ENCODE measurements around the gene COL23A1.

The COL23A1 gene

DNA sequence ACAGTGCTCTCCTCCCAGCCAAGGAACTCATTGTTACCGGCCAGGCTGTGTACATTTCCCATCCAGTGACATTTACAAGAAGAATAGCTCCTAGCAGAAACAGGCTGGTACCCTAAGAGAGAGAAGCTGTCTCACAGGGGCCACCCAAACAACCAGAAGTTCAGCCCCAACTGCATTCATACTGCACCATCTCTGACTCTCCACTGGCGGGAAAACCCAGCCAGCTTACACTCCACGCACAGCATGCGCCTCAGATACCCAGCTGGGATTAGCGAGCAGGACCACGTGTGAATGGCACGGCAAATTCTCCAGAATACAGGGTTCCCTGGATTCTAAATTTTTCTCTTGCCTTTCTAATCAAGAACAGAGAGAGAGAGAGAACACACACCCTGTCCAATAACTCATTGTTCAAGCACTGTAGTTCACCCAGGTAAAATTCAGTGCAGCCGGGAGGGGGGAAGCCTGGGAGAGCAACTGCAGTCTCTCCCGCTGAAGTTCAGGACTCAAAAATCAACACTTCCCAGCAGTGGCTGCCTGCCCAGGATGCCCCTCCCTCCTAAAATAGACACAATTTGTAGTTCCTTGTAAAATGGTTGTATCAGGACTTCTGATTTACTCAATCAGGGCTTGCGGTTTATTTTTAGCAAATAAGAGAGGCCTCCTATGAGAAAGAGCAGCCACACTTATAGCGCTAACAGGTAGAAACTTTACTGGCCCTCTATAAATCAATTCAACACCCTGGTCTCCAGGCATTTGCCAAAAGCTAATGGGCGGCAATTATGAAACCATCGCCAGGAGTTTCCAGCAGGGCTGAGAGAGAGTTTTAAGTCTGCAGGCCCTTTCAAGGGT, 2.2 kb downstream of the COL23A1 start:
- no peak for DNase-seq

GRCh38 chr5:178586396-178586795, 3.8 kb downstream of the COL23A1 start:
- DNase-seq = no peak

DNA sequence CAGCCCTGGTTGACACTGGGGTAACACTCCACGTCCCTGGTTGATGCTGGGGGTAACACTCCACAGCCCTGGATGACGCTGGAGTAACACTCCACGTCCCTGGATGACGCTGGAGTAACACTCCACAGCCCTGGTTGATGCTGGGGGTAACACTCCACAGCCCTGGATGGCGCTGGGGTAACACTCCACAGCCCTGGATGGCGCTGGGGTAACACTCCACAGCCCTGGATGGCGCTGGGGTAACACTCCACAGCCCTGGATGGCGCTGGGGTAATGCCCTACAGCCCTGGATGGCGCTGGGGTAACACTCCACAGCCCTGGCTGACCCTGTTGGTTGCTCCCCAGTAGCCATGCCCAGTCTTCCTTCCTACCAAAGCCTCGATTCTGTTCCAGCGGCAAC, 4.8 kb downstream of the COL23A1 start:
- DNase-seq = peak; percentile 54

DNA sequence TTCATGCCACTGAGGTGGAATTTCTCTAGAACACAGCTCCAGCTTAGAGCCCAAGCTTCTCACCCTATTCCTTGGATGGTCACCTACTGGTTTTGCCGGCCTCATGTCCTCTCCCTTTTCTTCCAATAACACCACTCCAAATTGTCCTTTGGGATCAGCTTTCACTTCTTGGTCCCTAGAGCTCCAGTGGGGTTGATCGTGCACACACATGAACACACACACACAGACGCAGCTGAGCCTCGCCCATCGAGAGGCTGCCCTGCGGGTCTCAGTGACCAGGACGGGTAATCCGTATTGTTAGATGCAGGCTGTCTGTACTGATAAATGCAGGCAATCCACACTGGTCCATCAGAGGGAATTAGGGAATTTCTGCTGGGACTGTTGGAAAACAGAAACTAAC, 6.9 kb downstream of the COL23A1 start:
- no peak for DNase-seq

DNA sequence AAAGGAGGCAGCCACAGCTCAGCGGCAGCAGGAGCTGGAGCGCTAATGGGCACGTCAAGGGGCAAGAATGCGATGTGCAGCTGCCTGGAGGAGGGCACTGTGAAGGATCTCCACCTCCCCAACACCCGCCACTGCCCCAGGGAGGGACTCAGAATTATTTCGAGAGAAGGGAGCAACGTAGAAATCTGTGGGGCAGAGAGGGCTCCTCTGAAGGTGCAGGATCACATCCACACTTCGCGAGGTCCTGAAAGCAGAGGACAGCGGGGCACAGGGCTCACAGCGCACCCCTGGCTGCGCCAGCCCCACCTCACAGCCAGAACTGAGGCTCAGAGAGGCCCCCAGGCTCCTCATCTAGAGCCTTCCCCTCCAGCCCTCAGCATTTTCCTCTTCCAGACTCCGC, 7.9 kb downstream of the COL23A1 start:
- DNase-seq = no peak

DNA sequence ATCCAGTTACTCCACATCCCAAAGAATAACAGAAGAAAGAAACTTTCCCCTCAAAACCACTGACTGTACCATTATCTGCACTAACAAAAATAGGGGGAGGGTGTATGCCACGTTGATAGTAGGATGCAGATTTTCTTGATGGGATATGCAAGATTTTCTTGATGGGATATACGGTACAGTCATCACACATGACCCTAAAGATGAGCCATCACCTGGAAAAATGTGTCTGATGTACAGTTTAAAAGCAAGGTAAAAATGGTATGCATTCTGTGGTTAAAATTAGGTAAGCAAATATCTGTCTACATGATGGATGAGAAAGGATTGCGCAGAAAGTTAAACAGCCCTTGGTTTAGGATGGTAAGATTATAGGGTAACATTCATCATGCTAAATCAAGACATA, 8.6 kb downstream of the COL23A1 start:
- no peak for DNase-seq

DNA sequence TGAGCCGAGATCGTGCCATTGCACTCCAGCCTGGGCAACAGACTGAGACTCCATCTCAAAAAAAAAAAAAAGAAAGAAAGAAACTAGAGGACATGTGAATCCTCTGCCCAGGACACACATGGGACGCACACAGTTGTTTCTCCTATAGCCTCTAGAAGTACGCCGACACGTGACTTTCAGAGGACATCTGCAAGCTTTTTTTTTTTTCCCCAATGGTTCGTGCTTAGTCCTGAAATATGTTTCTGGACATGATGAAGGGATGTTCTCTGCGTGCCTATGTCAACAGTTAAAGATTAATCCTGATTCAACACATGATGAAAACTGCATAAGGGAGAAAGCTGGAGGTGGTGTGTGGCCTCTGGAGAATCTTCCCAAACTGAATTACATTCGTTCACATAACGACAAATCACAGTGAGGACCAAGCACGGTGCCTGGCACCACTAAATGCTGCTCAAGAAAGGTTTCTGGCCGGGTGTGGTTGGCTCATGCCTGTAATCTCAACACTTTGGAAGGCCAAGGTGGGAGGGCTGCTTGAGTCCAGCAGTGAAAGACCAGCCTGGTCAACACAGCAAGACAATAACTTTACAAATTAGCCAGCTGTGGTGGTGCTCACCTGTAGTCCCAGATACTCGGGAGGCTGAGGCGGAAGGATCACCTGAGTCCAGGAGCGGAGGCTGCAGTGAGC, 9.8 kb downstream of the COL23A1 start:
- DNase-seq = no peak

GRCh38 chr5:178577944-178578343, 12.2 kb downstream of the COL23A1 start:
- DNase-seq = no peak

DNA sequence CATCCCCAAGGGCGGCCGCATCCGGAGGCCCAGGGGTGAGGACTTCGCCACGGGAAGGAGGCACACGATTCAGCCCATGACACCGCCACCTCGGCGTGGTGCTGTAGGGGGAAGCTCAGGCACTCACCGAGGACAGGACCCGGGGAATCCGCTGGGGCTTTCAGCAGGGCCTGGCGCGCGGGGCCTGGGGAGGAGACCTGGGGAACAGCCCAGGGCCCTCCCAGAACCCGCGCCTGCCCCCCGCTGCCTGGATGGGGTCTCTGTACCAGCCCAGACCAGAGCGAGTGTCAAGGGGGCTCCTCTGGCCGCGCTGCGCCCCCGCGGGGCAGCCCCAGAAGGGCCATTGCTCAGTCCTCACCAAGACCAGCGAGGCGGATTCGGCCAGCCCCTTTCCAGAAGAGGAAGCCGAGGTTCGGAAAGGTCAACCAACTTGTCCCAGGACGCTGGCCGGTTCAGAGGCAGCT, 12.8 kb downstream of the COL23A1 start:
- DNase-seq = no peak

DNA sequence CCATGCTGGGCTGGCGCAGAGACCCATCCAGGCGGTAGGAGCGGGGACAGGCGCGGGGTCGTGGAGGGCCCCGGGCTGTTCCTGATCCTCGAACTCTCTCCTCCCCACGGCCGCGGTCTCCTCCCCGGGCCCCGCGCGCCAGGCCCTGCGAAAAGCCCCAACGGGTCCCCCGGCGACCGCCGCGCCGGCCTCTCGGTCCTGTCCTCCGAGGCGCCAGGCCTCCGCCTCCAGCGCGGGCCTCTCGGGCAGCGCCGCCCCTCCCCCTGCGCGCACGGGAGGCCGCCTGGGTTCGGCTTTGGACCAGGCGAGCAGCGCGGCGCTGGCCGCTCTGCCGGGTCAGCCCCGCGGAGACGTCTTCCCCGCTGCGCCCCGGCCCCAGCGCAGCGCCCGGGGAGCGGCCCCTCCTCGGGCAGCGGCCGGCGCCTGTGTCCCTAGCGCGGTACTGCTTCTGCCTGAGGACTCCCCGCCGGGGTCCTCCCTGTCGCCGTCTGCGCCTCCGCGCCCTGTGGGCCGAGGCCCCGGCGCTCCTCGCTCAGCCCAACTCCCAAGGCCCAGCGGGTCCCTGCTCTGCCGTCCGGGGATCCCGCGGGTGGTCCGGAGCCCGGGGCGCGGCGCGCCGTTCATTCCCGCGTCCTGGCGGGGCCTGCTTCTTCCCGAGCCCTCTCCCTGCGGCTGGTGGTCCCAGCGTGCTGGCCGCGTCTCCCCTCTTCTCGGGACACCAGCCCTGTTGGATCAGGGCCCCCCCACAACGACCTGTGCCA, 13.4 kb downstream of the COL23A1 start:
- no peak for DNase-seq

- no peak for DNase-seq
These were observed 17.0 kb downstream of the COL23A1 start for GRCh38 chr5:178573216-178573615.

- DNase-seq = no peak
These were observed 17.6 kb downstream of the COL23A1 start for GRCh38 chr5:178572617-178573016.

DNA sequence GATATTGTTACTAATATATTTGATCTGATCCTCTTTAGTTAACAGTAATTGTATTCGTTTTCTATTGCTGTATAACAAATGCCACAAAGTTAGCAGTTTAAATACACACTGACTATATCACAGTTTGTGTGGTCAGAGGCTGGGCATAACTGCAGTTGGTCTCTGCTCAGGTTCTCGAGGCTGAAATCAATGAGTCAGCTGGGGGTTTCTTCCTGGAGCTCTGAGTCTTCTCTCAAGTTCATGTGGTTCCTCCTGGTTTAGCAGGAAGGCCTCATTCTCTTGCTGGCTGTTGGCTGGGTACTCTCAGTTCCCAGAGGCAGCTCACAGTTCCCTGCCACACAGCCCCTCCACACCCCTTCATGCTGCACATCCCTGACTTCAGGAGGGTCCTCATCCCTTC, 20.7 kb downstream of the COL23A1 start:
- DNase-seq = no peak

- DNase-seq = no peak
These were observed 25.2 kb downstream of the COL23A1 start for GRCh38 chr5:178564811-178565550.

- DNase-seq = no peak
These were observed 25.8 kb downstream of the COL23A1 start for GRCh38 chr5:178564397-178564796.

DNA sequence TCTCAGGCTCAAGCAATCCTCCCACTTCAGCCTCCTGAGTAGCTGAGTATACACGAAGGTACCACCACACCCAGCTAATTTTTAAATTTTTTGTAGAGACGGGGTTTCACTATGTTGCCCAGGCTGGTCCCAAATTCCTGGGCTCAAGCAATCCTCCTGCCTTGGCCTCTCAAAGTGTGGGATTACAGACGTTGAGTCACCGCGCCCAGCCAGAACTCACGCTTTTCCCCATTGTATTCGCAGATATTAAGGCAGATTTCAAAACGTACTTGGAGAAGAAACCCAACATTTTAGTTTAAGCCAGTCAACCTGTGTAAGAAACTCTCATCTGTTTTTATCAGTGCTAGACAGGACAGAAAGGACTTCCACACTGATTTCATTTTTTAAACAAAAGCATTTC, 26.6 kb downstream of the COL23A1 start:
- DNase-seq = no peak

GRCh38 chr5:178561746-178562264, 28.4 kb downstream of the COL23A1 start:
- DNase-seq = no peak

DNA sequence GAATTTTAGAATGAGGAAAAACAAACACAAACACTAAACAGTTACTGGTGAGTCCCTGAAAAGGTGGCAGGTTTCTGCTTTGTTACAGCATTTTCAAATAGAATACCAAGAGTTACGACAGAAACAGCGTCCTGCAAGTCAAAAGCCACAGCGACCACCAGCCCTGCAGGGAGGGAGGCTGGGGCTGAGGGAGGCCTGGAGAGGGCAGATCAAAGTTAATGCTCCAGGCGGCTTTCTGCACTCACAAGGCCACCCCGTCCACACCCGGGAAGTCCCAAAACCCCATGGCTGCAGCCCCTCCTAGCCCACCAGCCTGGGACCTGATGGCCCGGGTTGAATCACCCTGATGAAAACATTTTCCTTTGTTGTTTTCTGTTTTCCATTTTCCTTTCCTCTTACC, 29.3 kb downstream of the COL23A1 start:
- no peak for DNase-seq

DNA sequence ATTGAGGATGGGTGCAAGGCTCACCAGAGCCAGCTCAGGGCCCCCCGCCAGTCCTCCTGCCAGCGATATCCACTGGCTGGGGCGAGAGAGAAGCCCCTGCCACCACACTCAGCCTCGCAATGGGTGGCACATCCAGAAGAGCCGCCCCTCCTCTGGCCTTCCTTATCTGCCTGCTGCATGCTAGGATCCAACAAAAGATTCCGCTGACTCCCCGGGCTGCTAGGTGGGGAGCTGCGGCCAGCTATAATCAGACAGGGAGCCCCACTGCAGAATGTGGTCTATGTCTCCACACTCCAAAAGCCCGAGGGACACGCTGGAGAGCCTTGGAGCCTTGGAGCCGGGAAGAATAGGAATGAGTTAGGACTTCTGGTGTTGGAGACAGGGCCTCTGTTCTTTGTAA, 32.8 kb downstream of the COL23A1 start:
- no peak for DNase-seq

DNA sequence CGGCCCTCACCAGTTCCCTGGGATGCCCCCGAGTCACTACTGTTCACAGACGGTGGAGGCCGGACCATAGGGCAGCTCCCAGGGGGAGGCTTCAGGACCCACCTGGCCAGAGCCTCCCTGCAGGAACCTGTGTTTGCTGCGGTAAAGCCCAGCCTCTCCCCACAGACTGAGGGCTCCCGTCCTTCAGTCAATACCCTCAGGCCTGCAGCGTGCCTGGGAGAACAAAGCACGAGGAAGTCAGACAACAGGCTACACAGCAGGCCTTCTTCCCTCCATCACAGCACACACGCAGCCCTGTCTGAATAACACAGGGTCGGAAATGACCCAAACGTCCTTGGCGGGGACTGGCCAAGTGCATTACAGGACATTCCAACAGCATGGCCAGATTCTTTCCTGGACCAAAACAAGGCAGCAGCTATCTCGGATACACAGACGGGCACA, 34.4 kb downstream of the COL23A1 start:
- DNase-seq = no peak

DNA sequence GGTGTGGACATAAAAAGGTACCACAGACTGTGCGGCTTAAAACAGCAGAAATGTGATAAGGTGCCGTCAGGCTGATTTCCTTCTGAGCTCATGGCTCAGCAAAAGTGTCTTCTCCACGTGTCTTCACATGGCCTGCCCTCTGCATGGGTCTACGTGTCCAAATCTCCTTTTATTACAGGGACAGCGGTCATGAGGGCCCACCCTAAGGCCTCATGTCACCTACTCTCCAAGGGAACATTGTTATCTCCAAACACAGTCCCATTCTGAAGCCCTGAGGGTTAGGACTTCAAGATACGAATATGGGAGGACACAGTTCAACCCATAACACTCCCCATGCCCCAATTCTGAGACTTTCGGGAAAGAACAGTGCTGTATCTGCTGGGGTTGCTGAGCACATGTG, 35.2 kb downstream of the COL23A1 start:
- no peak for DNase-seq

GRCh38 chr5:178554311-178554710, 35.9 kb downstream of the COL23A1 start:
- no peak for DNase-seq

DNA sequence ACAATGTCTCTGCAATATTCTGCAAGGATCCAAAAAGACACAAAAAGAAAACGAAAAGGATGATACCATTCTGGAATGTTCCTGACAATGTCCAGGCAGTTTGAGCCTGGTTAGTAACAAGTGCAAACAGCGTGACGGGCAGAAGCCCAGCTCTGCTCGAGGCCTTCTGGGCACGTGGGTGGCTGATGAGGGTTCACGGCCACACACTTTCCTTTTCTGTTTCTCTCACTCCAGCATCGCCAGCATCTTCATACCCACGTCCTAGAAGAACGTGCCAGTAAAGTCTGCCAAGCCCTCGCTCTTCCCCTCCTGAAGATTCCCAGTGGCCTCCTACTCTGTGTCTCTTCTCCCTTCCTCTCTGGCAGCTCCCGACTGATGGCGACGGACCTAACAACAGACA, 36.7 kb downstream of the COL23A1 start:
- DNase-seq = no peak

All from CD4-positive, alpha-beta T cell treated with Interleukin-17A for 4 hours (primary cell).